ENCODE data around the gene PTPRM. TPM values are rescaled to one million over a fixed set of nuclear protein-coding genes. Genes with fewer than 3 reads are reported as not detected.

Gene PTPRM
- total RNA-seq, 2 experiments from 2014 or later, result 2.1 to 3.0 TPM

DNA sequence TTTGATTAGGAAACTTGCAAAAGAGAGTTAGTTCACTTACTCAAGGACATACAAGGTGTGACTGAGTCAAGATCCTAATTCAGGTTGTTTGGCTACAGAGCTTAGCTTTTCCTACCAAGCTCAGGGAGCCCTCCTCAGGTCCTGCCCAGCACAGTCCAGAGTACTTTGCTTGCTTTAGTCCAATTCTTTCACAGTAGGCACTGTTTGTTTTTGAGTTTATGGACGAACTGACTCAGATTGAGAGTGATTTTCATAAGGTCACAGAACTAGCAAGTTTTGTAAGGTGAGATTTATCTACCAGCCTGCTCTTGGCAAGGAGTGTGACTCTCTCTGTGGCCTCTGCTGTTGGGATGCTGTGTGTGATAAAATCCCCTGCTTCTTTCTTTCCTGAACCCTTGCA is 310.5 kb downstream of the PTPRM start:
- TF ChIP-seq, protein P1, sequence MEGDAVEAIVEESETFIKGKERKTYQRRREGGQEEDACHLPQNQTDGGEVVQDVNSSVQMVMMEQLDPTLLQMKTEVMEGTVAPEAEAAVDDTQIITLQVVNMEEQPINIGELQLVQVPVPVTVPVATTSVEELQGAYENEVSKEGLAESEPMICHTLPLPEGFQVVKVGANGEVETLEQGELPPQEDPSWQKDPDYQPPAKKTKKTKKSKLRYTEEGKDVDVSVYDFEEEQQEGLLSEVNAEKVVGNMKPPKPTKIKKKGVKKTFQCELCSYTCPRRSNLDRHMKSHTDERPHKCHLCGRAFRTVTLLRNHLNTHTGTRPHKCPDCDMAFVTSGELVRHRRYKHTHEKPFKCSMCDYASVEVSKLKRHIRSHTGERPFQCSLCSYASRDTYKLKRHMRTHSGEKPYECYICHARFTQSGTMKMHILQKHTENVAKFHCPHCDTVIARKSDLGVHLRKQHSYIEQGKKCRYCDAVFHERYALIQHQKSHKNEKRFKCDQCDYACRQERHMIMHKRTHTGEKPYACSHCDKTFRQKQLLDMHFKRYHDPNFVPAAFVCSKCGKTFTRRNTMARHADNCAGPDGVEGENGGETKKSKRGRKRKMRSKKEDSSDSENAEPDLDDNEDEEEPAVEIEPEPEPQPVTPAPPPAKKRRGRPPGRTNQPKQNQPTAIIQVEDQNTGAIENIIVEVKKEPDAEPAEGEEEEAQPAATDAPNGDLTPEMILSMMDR (IDR thresholded peaks at IDR 0.05), result no peak
- CTCF ChIA-PET, result no interaction called here
- intact Hi-C loops (cut with micrococcal nuclease), result no loop called here
- POLR2A ChIA-PET, result no interaction called here
- Mint-ChIP-seq H3K27me3 (no peaks in the 10 kb centered on the region), H3K9me3 (no peaks in the 10 kb centered on the region), H3K4me1 (ENCODE audit: low read depth) (no peaks in the 10 kb centered on the region), H3K36me3 (ENCODE audit: low read depth) (no peaks in the 10 kb centered on the region), H3K27ac (no peak overlapping the region), H3K4me3 (no peak overlapping the region)
- DNase-seq (no peak), ATAC-seq (no peak)

DNA sequence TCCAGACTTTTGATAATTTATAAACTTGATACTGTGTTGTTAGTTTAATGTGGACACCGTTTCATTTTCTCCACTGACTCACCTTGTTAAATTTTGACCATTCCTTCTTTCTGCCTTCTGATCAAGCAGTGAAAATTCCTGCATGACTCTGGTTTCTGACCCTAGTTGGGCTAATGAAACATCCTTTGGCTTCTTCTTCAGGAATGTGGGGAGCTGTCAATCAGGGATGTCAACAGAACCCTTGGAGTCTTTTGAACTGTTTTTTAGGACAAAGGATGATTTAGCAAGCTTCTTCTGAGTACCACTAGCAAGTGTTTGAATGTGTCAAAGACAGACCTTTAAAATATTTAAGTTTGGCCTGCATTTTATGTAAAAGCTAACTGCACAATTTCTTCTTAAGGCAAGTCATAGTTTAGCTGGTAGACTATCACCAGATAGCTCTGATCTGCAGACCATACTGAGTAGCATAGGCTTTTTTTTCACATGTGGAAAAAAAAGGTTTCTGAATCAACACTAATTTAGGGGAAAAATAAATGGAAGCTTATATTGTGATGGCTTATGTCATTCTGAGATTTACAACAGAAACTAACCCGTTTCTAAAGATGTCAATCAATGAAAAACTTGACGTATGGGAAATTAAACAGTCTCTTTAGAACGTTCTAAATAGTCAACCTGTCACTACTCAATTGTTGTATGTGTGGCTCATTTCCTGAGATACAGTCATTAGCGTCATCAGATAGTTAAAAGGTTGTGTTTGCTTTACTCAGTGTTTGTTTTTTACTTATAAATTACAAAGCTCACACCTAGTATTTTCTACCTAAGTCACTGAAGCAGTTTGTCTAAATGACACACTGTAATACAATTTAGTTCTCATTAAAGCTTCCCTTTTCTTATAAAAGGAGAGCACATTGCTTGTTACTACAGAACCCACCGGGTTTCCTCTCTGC is 311.4 kb downstream of the PTPRM start:
- Mint-ChIP-seq H3K4me1 (ENCODE audit: low read depth) (no peaks in the 10 kb centered on the region), H3K27ac (no peak overlapping the region), H3K36me3 (ENCODE audit: low read depth) (no peaks in the 10 kb centered on the region), H3K27me3 (no peaks in the 10 kb centered on the region), H3K4me3 (no peak overlapping the region), H3K9me3 (no peaks in the 10 kb centered on the region)
- ATAC-seq, result no peak
- ChIA-PET POLR2A (no interaction called here), CTCF (no interaction called here)
- intact Hi-C loops (cut with micrococcal nuclease), result no loop called here
- DNase-seq, result no peak
- TF ChIP-seq, protein P1 (IDR thresholded peaks at IDR 0.05), result no peak

DNA sequence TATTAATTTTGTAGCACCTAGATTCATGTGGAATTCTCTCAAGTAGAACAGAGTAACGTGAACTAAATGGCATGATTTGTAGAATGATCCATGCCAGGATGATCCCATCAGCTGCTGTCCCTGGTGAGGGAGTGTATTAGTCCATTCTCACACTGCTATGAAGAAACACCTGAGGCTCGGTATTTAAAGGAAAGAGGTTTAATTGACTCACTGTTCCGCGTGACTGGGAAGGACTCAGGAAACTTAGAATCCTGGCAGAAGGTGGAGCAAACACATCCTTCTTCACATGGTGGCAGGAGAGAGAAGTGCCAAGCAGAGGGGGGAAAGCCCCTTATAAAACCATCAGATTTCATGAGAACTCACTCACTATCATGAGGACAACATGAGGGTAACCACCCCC is 312.6 kb downstream of the PTPRM start:
- TF ChIP-seq, protein P1 (IDR thresholded peaks at IDR 0.05), result no peak
- DNase-seq, result no peak
- ChIA-PET POLR2A (no interaction called here), CTCF (no interaction called here)
- Mint-ChIP-seq H3K4me1 (ENCODE audit: low read depth) (no peaks in the 10 kb centered on the region), H3K9me3 (no peaks in the 10 kb centered on the region), H3K36me3 (ENCODE audit: low read depth) (no peaks in the 10 kb centered on the region), H3K27me3 (no peaks in the 10 kb centered on the region), H3K4me3 (no peak overlapping the region), H3K27ac (no peak overlapping the region)
- intact Hi-C loops (cut with micrococcal nuclease), result no loop called here
- no peak for ATAC-seq

DNA sequence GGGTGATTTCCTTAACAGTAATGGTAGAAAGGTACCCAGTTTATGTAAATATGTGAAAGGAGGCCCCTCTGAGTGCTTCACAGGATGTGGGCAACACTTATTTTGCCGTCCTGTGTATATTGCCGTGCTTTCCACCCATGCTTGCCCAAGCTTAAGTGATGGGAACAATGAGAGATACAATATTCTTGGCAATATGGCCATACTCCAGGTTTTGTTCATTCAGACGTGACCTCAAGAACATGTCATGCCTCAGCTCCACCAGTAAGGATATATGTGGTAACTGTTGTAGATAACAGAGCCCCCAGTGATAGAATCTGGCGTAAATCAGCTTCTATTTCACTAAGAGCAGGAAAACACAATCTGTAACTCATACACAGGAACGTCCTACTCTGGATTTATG is 318.7 kb downstream of the PTPRM start:
- Mint-ChIP-seq H3K9me3 (no peaks in the 10 kb centered on the region), H3K4me3 (no peak overlapping the region), H3K27ac (no peak overlapping the region), H3K27me3 (no peaks in the 10 kb centered on the region), H3K36me3 (ENCODE audit: low read depth) (no peaks in the 10 kb centered on the region), H3K4me1 (ENCODE audit: low read depth) (no peaks in the 10 kb centered on the region)
- DNase-seq, result no peak
- POLR2A ChIA-PET, result no interaction called here
- TF ChIP-seq, protein P1 (IDR thresholded peaks at IDR 0.05), result no peak
- intact Hi-C loops (cut with micrococcal nuclease), result no loop called here
- no peak for ATAC-seq
- CTCF ChIA-PET, result no interaction called here

DNA sequence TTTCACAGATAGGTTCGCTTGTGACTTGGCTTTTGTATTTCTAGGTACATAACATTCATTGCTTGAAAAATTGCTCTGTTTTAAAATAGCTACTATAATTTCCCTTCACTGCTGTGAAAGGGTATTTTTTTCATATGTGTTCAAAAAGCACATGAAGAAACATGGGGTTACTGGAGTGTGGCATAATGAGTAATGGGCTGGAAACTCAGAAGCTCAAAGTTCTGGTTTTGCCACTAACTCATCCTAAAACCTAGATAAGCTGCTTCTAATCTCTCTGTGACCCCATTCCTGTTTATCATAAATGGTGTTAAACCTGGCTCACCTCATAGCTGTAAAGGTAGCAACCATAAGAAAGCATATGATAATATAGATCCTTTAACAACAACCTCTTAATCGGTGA is 319.3 kb downstream of the PTPRM start:
- no peaks in the 10 kb centered on the region for H3K4me1 Mint-ChIP-seq (ENCODE audit: low read depth)
- CTCF ChIA-PET, result no interaction called here
- no peaks in the 10 kb centered on the region for H3K9me3 Mint-ChIP-seq
- TF ChIP-seq, protein P1 (IDR thresholded peaks at IDR 0.05), result no peak
- no peaks in the 10 kb centered on the region for H3K36me3 Mint-ChIP-seq (ENCODE audit: low read depth)
- DNase-seq (no peak), ATAC-seq (no peak)
- H3K4me3 Mint-ChIP-seq, result no peak overlapping the region
- POLR2A ChIA-PET, result no interaction called here
- no peak overlapping the region for H3K27ac Mint-ChIP-seq
- intact Hi-C loops (cut with micrococcal nuclease), result no loop called here
- H3K27me3 Mint-ChIP-seq, result no peaks in the 10 kb centered on the region

Data from activated CD8-positive, alpha-beta T cell treated with anti-CD3 and anti-CD28 coated beads for 36 hours (primary cell).